ENCODE measurements around the gene GRIK4.

DNA sequence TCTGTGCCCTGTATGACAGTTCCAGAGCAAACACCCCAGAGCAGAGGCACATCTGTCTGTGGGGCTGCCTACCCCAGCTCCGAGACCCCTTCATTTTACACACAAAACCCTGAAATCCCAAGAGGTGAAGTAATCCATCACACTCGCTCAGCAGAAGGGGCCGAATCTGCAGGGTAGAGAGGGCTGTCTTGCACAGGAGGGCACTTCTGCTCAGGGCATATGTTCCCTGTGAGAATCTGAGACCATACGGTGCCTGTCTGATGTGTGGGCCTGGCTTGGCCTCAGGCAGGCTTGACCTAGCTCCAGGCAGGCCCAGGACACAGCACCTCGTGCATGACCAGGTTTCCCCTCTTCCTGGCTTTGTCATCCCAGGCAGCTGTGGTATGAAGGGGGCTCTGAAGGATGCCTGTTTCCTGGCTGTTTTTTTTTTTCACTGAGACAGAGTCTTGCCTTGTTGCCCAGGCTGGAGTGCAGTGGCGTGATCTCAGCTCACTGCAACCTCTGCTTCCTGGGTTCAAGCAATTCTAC is 37.2 kb downstream of the GRIK4 start:
- TF ChIP-seq, protein P1, sequence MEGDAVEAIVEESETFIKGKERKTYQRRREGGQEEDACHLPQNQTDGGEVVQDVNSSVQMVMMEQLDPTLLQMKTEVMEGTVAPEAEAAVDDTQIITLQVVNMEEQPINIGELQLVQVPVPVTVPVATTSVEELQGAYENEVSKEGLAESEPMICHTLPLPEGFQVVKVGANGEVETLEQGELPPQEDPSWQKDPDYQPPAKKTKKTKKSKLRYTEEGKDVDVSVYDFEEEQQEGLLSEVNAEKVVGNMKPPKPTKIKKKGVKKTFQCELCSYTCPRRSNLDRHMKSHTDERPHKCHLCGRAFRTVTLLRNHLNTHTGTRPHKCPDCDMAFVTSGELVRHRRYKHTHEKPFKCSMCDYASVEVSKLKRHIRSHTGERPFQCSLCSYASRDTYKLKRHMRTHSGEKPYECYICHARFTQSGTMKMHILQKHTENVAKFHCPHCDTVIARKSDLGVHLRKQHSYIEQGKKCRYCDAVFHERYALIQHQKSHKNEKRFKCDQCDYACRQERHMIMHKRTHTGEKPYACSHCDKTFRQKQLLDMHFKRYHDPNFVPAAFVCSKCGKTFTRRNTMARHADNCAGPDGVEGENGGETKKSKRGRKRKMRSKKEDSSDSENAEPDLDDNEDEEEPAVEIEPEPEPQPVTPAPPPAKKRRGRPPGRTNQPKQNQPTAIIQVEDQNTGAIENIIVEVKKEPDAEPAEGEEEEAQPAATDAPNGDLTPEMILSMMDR (IDR thresholded peaks at IDR 0.05) = no peak
- no peak for TF ChIP-seq POLR2A (IDR thresholded peaks at IDR 0.05)
